ENCODE results near the gene DLEU7.

DLEU7 gene

GRCh38 chr13:50842251-50842989 lies 1.1 kb downstream of the DLEU7 start:
- DNase-seq: no peak

GRCh38 chr13:50841786-50842185 lies 1.7 kb downstream of the DLEU7 start:
- DNase-seq: no peak

- no peak for DNase-seq
Measured at GRCh38 chr13:50840284-50840683, 3.2 kb downstream of the DLEU7 start.

- DNase-seq: no peak
Measured at GRCh38 chr13:50839828-50840227, 3.7 kb downstream of the DLEU7 start.

GRCh38 chr13:50838701-50839100 lies 4.8 kb downstream of the DLEU7 start:
- DNase-seq: no peak

- no peak for DNase-seq
Measured at GRCh38 chr13:50838031-50838430, 5.5 kb downstream of the DLEU7 start.

GRCh38 chr13:50831512-50831911 lies 12.0 kb downstream of the DLEU7 start:
- DNase-seq: no peak

- DNase-seq: no peak
Measured at GRCh38 chr13:50829896-50830295, 13.6 kb downstream of the DLEU7 start.

GRCh38 chr13:50829226-50829625 lies 14.3 kb downstream of the DLEU7 start:
- DNase-seq: no peak

GRCh38 chr13:50826035-50826434 lies 17.5 kb downstream of the DLEU7 start:
- DNase-seq: no peak

- no peak for DNase-seq
Measured at GRCh38 chr13:50812242-50812641, 31.2 kb downstream of the DLEU7 start.

GRCh38 chr13:50810998-50811397 lies 32.5 kb downstream of the DLEU7 start:
- DNase-seq: no peak

- no peak for DNase-seq
Measured at GRCh38 chr13:50810468-50810867, 33.0 kb downstream of the DLEU7 start.

GRCh38 chr13:50809133-50810090 lies 34.1 kb downstream of the DLEU7 start:
- DNase-seq: no peak

GRCh38 chr13:50805805-50806204 lies 37.7 kb downstream of the DLEU7 start:
- DNase-seq: peak; percentile 10

- peak; percentile 1 for DNase-seq
Measured at GRCh38 chr13:50801087-50801931, 42.2 kb downstream of the DLEU7 start.

GRCh38 chr13:50800091-50800739 lies 43.3 kb downstream of the DLEU7 start:
- no peak for DNase-seq

GRCh38 chr13:50798923-50799322 lies 44.6 kb downstream of the DLEU7 start:
- no peak for DNase-seq

GRCh38 chr13:50797091-50797490 lies 46.4 kb downstream of the DLEU7 start:
- no peak for DNase-seq

- DNase-seq: no peak
Measured at GRCh38 chr13:50796463-50796862, 47.0 kb downstream of the DLEU7 start.

- DNase-seq: no peak
Measured at GRCh38 chr13:50794226-50794625, 49.3 kb downstream of the DLEU7 start.

GRCh38 chr13:50793026-50793425 lies 50.5 kb downstream of the DLEU7 start:
- no peak for DNase-seq

All from NCI-H2171 (cell line).